Measurements from ENCODE around the gene UVRAG. TPM values are rescaled to one million over a fixed set of nuclear protein-coding genes. Genes with fewer than 3 reads are reported as not detected.

Gene UVRAG
- polyA plus RNA-seq, 1 donor (not counting 4 experiments of a cell fraction or from before 2014, with no cell fraction given) = 11.9 TPM

DNA sequence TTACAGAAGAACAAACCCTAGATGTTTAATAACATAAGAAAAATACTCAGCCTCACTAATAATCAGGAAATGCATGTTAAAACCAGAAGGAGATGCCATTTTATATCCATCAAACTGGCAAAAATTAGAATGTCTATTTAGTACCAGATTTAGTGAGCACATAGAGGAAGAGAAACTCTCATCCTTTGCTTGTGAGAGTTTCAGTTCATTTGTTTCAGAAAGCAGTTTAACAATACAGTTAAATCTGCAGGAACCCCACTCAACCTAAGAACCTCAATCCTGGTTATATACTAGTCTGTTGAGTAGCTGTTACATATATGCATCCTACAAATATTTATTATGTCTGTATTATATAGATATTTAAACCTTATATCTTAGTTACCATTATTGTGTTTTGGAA, 218.7 kb downstream of the UVRAG start:
- Histone ChIP-seq H3K4me3 (ENCODE audit: control insufficient read depth in 2 of 3, extremely low read depth in 1 of 3, insufficient read depth in 2 of 3, low read depth in 1 of 3, low read length in 3 of 3) (no peak overlapping the region), H3K4me1 (ENCODE audit: control insufficient read depth, extremely low read depth, insufficient read depth, low read length) (peaks cover 10% of the 10 kb centered on the region)

DNA sequence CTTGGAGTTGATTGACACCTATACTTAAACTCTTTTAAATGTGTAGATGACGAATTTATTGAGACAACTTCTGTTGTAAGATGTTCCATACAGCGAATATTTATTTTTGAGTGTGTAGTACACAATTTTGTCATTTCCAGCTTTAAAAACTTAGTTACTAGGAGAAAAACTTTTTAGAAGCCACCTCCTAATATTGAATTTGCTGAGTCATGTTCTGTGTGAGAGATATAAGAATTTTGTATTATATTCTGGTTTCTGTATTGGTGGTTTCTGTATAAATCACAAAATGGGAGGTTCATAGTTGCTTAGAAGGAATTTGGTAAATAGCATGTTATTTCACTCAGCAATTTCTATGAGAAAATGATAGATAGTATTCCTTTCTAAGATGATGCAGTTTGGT, 220.0 kb downstream of the UVRAG start:
- Histone ChIP-seq H3K9me1 (ENCODE audit: control insufficient read depth, extremely low read depth, insufficient read depth, low read length) (no peaks in the 10 kb centered on the region), H4K20me1 (ENCODE audit: control insufficient read depth, extremely low read depth, insufficient read depth, low read length) (no peaks in the 10 kb centered on the region), H2AFZ (ENCODE audit: control insufficient read depth, low read length) (no peak overlapping the region), H3K4me2 (ENCODE audit: control insufficient read depth, extremely low read depth, insufficient read depth, low read depth, low read length) (no peak overlapping the region), H3K9ac (ENCODE audit: control insufficient read depth, extremely low read depth, insufficient read depth, low read length) (no peak overlapping the region), H3K36me3 (ENCODE audit: control insufficient read depth in 2 of 2, extremely low read depth in 1 of 2, insufficient read depth in 2 of 2, low read length in 2 of 2) (no peaks in the 10 kb centered on the region), H3K79me2 (ENCODE audit: control insufficient read depth, insufficient read depth, low read length) (no peaks in the 10 kb centered on the region), H3K27ac (ENCODE audit: control insufficient read depth, insufficient read depth, low read length) (no peak overlapping the region), H3K9me3 (ENCODE audit: control insufficient read depth, low read depth, low read length) (no peaks in the 10 kb centered on the region), H3K4me3 (ENCODE audit: control insufficient read depth in 2 of 3, extremely low read depth in 1 of 3, insufficient read depth in 2 of 3, low read depth in 1 of 3, low read length in 3 of 3) (no peak overlapping the region), H3K4me1 (ENCODE audit: control insufficient read depth, extremely low read depth, insufficient read depth, low read length) (peaks cover 10% of the 10 kb centered on the region), H3K27me3 (ENCODE audit: control insufficient read depth, extremely low read depth, insufficient read depth, low read length) (no peaks in the 10 kb centered on the region)
- no peak for TF ChIP-seq EZH2 (IDR thresholded peaks at IDR 0.05; ENCODE audit: low read length)
- TF ChIP-seq, protein P1, sequence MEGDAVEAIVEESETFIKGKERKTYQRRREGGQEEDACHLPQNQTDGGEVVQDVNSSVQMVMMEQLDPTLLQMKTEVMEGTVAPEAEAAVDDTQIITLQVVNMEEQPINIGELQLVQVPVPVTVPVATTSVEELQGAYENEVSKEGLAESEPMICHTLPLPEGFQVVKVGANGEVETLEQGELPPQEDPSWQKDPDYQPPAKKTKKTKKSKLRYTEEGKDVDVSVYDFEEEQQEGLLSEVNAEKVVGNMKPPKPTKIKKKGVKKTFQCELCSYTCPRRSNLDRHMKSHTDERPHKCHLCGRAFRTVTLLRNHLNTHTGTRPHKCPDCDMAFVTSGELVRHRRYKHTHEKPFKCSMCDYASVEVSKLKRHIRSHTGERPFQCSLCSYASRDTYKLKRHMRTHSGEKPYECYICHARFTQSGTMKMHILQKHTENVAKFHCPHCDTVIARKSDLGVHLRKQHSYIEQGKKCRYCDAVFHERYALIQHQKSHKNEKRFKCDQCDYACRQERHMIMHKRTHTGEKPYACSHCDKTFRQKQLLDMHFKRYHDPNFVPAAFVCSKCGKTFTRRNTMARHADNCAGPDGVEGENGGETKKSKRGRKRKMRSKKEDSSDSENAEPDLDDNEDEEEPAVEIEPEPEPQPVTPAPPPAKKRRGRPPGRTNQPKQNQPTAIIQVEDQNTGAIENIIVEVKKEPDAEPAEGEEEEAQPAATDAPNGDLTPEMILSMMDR (optimal IDR thresholded peaks at IDR 0.05 in 1 of 3, IDR thresholded peaks at IDR 0.05 in 1 of 3, conservative IDR thresholded peaks at IDR 0.05 in 1 of 3; ENCODE audit: extremely low read depth in 1 of 3, insufficient read depth in 2 of 3, low read length in 3 of 3) = no peak
- dilution Hi-C loops (cut with MboI; ENCODE audit: extremely low pct_ligation_motif_present, low sequenced_read_pairs) = loop anchor here (25.0 kb wide), 1 partner anchor 123 kb away; no protein-coding TSS in a partner anchor
- no peak for FAIRE-seq
- DNase-seq (ENCODE audit: low read depth, low spot score) = no peak

More for the DNA sequence above, 218.7 kb downstream of the UVRAG start:
- Histone ChIP-seq H3K9ac (ENCODE audit: control insufficient read depth, extremely low read depth, insufficient read depth, low read length) (no peak overlapping the region), H3K27ac (ENCODE audit: control insufficient read depth, insufficient read depth, low read length) (no peak overlapping the region), H4K20me1 (ENCODE audit: control insufficient read depth, extremely low read depth, insufficient read depth, low read length) (no peaks in the 10 kb centered on the region), H3K4me2 (ENCODE audit: control insufficient read depth, extremely low read depth, insufficient read depth, low read depth, low read length) (no peak overlapping the region), H2AFZ (ENCODE audit: control insufficient read depth, low read length) (no peak overlapping the region), H3K79me2 (ENCODE audit: control insufficient read depth, insufficient read depth, low read length) (no peaks in the 10 kb centered on the region), H3K9me1 (ENCODE audit: control insufficient read depth, extremely low read depth, insufficient read depth, low read length) (no peaks in the 10 kb centered on the region), H3K27me3 (ENCODE audit: control insufficient read depth, extremely low read depth, insufficient read depth, low read length) (no peaks in the 10 kb centered on the region), H3K36me3 (ENCODE audit: control insufficient read depth in 2 of 2, extremely low read depth in 1 of 2, insufficient read depth in 2 of 2, low read length in 2 of 2) (no peaks in the 10 kb centered on the region), H3K9me3 (ENCODE audit: control insufficient read depth, low read depth, low read length) (no peaks in the 10 kb centered on the region)
- dilution Hi-C loops (cut with MboI; ENCODE audit: extremely low pct_ligation_motif_present, low sequenced_read_pairs) = loop anchor here (25.0 kb wide), 1 partner anchor 121 kb away; no protein-coding TSS in a partner anchor
- DNase-seq (ENCODE audit: low read depth, low spot score) (no peak), FAIRE-seq (no peak)
- TF ChIP-seq EZH2 (IDR thresholded peaks at IDR 0.05; ENCODE audit: low read length) = no peak
- TF ChIP-seq, protein P1 (optimal IDR thresholded peaks at IDR 0.05 in 1 of 3, IDR thresholded peaks at IDR 0.05 in 1 of 3, conservative IDR thresholded peaks at IDR 0.05 in 1 of 3; ENCODE audit: extremely low read depth in 1 of 3, insufficient read depth in 2 of 3, low read length in 3 of 3) = no peak
